GM12878 (cell line): ENCODE data around the gene PRG3. TPM values are rescaled to one million over a fixed set of nuclear protein-coding genes. Genes with fewer than 3 reads are reported as not detected.
A peak's percentile ranks its signal among the peaks of the same experiment; 100 is the strongest.

ENCODE experiments used
- ATAC-seq: fragments of 200-7000 bp; cut with Tn5 transposase; 3 replicates; pipeline ENCODE4 v1.9.1; 2020; ENCODE audit warnings: mild to moderate bottlenecking, moderate library complexity
- BruUV-seq: library from RNA; stranded (reverse); fragments of 400-500 nt; replicated peaks from 2 replicates; lab custom pipeline; 2021; lab: Mats Ljungman, UMichigan
- CTCF ChIA-PET: fragments of 300-600 bp; sonication (Branson Sonifier 250); formaldehyde crosslinking; extraction: SDS; loops from one replicate; lab custom pipeline; 2021; ENCODE audit warnings: inconsistent platforms; lab: Yijun Ruan, JAX
- POLR2A ChIA-PET: fragments of 350-600 bp; formaldehyde crosslinking; extraction: SDS; loops from one replicate; lab custom pipeline; 2021; ENCODE audit warnings: inconsistent platforms; lab: Charles Lee
- RAD21 ChIA-PET: fragments of 300-600 bp; sonication (Branson Sonifier 250); formaldehyde crosslinking; loops from one replicate; lab custom pipeline; 2023; ENCODE audit warnings: antibody characterized with exemption; ENCODE audit not compliant: unreplicated experiment; lab: Charles Lee
- SMC1A ChIA-PET: fragments of 300-600 bp; sonication (Branson Sonifier 250); formaldehyde crosslinking; loops from one replicate; lab custom pipeline; 2023; ENCODE audit not compliant: unreplicated experiment, uncharacterized antibody; lab: Charles Lee
- DNase-seq: peaks from one replicate; pipeline ENCODE4 v3.0.0-alpha.2; 2011; ENCODE audit warnings: low read depth, low spot score
- FAIRE-seq: peaks from 3 replicates; lab custom pipeline; 2011; peaks lifted over from hg19 to GRCh38; lab: Jason Lieb, UNC
- H2AFZ ChIP-seq: 2 replicates; pipeline ENCODE4 v1.6.0; 2011; ENCODE audit warnings: low read depth, low read length, control low read depth; ENCODE audit not compliant: control insufficient read depth
- H3K27ac ChIP-seq: 2 replicates; pipeline ENCODE4 v1.5.1; 2011; ENCODE audit warnings: control low read depth; ENCODE audit not compliant: control insufficient read depth, insufficient read depth
- H3K27me3 ChIP-seq, 2 experiments: replicated peaks in 1 of 2; 2 replicates each; pipeline versions ENCODE4 v1.6.0 to v1.6.1; 2011; ENCODE audit warnings: low read length in 1 of 2; ENCODE audit not compliant: control insufficient read depth in 2 of 2, insufficient read depth in 2 of 2
- H3K36me3 ChIP-seq, 2 experiments: 2 replicates each; pipeline ENCODE4 v1.5.1; 2011; ENCODE audit warnings: low read length in 1 of 2; ENCODE audit not compliant: control insufficient read depth in 2 of 2, insufficient read depth in 2 of 2
- H3K4me1 ChIP-seq: 2 replicates; pipeline ENCODE4 v1.6.1; 2011; ENCODE audit warnings: mild to moderate bottlenecking, low read length, moderate library complexity, mixed read lengths; ENCODE audit not compliant: control insufficient read depth, insufficient read depth
- H3K4me2 ChIP-seq: 2 replicates; pipeline ENCODE4 v1.6.0; 2011; ENCODE audit warnings: control low read depth; ENCODE audit not compliant: control insufficient read depth, insufficient read depth
- H3K4me3 ChIP-seq: fragments of 200-600 bp; sonication (generic); 2 replicates; pipeline ENCODE4 v1.5.1; 2016
- H3K79me2 ChIP-seq: 2 replicates; pipeline ENCODE4 v1.6.0; 2011; ENCODE audit warnings: low read length; ENCODE audit not compliant: control insufficient read depth, insufficient read depth
- H3K9ac ChIP-seq: 2 replicates; pipeline ENCODE4 v1.8.0; 2011; ENCODE audit warnings: low read length, control low read depth, mixed read lengths; ENCODE audit not compliant: control insufficient read depth, insufficient read depth
- H3K9me3 ChIP-seq: replicated peaks from 3 replicates; pipeline ENCODE4 v1.5.1; 2011; ENCODE audit warnings: mild to moderate bottlenecking, low read length; ENCODE audit not compliant: control insufficient read depth, insufficient read depth
- H4K20me1 ChIP-seq: 2 replicates; pipeline ENCODE4 v1.6.0; 2011; ENCODE audit not compliant: control insufficient read depth, insufficient read depth
- FOS ChIP-seq: IDR thresholded peaks from 3 replicates; pipeline ENCODE4 v1.6.1; 2011; ENCODE audit warnings: borderline replicate concordance; ENCODE audit not compliant: insufficient read length; ENCODE audit errors: extremely low read depth
- MLLT1 ChIP-seq: fragments of 450-650 bp; IDR thresholded peaks from 2 replicates; pipeline ENCODE4 v1.6.1; 2016; ENCODE audit warnings: mild to moderate bottlenecking
- POLR2AphosphoS5 ChIP-seq: IDR thresholded peaks from 2 replicates; pipeline ENCODE4 v1.6.1; 2011; ENCODE audit warnings: mild to moderate bottlenecking, low read length, inconsistent platforms
- SMC3 ChIP-seq: IDR thresholded peaks from 2 replicates; pipeline ENCODE4 v1.6.1; 2011; ENCODE audit warnings: low read length, improper control_type of control experiment, borderline replicate concordance
- STAT3 ChIP-seq: IDR thresholded peaks from 2 replicates; pipeline ENCODE4 v1.6.1; 2011; ENCODE audit warnings: low read depth, low read length, improper control_type of control experiment
- WGBS: methylation state at CpG from one replicate; pipeline ENCODE4 v1.1.6; 2016; ENCODE audit warnings: low lambda C conversion rate; ENCODE audit not compliant: insufficient replicate concordance, insufficient coverage; ENCODE audit errors: missing lambda C conversion rate; 5-methylcytosine and 5-hydroxymethylcytosine counted together
- in situ Hi-C: fragments of 300-500 bp; cut with MboI; formaldehyde crosslinking; loops from 9 replicates; pipeline ENCODE4 v1.14.3; 2018; ENCODE audit warnings: mixed read lengths
- intact Hi-C: fragments of 100-400 bp; cut with micrococcal nuclease; formaldehyde crosslinking; loops from one replicate; pipeline ENCODE4 v1.14.2; 2022; ENCODE audit not compliant: unreplicated experiment
- polyA plus RNA-seq, 11 experiments: library from polyadenylated mRNA; depleted of rRNA in 4 of 11; unstranded in 6 of 11; stranded (reverse) in 5 of 11; fragments of >200 nt; fragmentation: Nextera tagmentation in 4 of 11; fragmentation: Illumina TruSeq in 1 of 11; extraction: Ambion mirVana in 4 of 11; extraction: Trizol in 1 of 11; gene quantifications; 1 replicate in 1 of 11; 2 replicates in 10 of 11; pipeline versions ENCODE4 v1.2.1 to v1.2.3, GENCODE V29; 2011 to 2016; ENCODE audit warnings: inconsistent platforms in 2 of 11, missing spikeins in 2 of 11, low read depth in 1 of 11
- total RNA-seq, 4 experiments: library from RNA; depleted of rRNA in 3 of 4; stranded (reverse); fragments of >200 nt in 3 of 4; fragmentation: Illumina TruSeq in 1 of 4; extraction: Trizol in 1 of 4; gene quantifications; 2 replicates each; pipeline versions ENCODE4 v1.2.1 to v1.2.3, GENCODE V29; 2013 to 2021
- TF ChIP-seq, protein P1 (sequence below): fragments of 450-650 bp; IDR thresholded peaks from 2 replicates; pipeline ENCODE4 v1.6.1; 2016; ENCODE audit warnings: mild to moderate bottlenecking

The PRG3 gene
- total and polyA plus RNA-seq, 10 of the 15 experiments (the other 5 are each of a cell fraction or from before 2014, with no cell fraction given) = not detected

DNA sequence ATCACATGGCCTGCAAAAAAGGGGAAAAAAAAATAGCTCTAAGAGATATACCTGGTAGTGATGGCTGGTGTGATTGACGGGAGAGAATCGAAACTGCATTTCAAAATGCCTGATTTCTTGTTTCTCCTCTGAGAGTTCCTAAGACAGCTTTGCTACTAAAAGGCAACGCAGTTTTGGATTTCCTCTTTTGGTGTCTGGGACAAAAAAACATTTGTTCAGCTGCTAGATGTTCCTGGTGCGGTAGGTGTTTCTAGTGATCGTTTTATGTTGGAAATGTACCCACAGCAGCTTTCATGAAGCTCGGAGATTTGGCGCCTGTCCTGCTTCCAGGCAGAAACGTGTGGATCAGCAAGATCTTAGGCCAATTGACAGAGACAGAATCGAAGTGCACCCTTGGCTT is 24.7 kb downstream of the PRG3 start:
- intact Hi-C loops (no loop called here), in situ Hi-C loops (no loop called here)
- CTCF ChIA-PET = interaction anchor here (1.2 to 2.4 kb wide), 3 partner anchors 8 to 211 kb away, joined by 3 to 8 read pairs (median 3); partner anchors contain the start of gene UBE2L6
- no peaks in the 10 kb centered on the region for H3K4me1 ChIP-seq
- no peak overlapping the region for H3K4me3 ChIP-seq
- no peak for TF ChIP-seq STAT3
- TF ChIP-seq, protein P1, sequence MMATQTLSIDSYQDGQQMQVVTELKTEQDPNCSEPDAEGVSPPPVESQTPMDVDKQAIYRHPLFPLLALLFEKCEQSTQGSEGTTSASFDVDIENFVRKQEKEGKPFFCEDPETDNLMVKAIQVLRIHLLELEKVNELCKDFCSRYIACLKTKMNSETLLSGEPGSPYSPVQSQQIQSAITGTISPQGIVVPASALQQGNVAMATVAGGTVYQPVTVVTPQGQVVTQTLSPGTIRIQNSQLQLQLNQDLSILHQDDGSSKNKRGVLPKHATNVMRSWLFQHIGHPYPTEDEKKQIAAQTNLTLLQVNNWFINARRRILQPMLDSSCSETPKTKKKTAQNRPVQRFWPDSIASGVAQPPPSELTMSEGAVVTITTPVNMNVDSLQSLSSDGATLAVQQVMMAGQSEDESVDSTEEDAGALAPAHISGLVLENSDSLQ = peak; percentile 51; the same call in 1 of the 2 replicates
- no peaks in the 10 kb centered on the region for H3K36me3 ChIP-seq
- RAD21 ChIA-PET = interaction anchor here (1.1 kb wide), 1 partner anchor 11 kb away, joined by 3 read pairs; no protein-coding TSS in a partner anchor
- no peak overlapping the region for H3K27ac ChIP-seq
- no peak for DNase-seq
- BruUV-seq = no TSS peak
- ATAC-seq = no peak
- H3K79me2 ChIP-seq = no peaks in the 10 kb centered on the region
- WGBS = 19% methylated on average over 9 of the region's 9 CpGs
- H3K27me3 ChIP-seq = no peaks in the 10 kb centered on the region; a peak in 1 of 4 replicates
- H2AFZ ChIP-seq = no peak overlapping the region; the same call in 1 of the 2 replicates
- H4K20me1 ChIP-seq = no peaks in the 10 kb centered on the region
- SMC1A ChIA-PET = no interaction called here
- POLR2A ChIA-PET = interaction anchor here (1.2 kb wide), 1 partner anchor 69 kb away, joined by 4 read pairs; no protein-coding TSS in a partner anchor
- no peak for FAIRE-seq
- no peaks in the 10 kb centered on the region; the same call in 2 of the 3 replicates for H3K9me3 ChIP-seq
- no peak overlapping the region for H3K4me2 ChIP-seq
- H3K9ac ChIP-seq = no peak overlapping the region

DNA sequence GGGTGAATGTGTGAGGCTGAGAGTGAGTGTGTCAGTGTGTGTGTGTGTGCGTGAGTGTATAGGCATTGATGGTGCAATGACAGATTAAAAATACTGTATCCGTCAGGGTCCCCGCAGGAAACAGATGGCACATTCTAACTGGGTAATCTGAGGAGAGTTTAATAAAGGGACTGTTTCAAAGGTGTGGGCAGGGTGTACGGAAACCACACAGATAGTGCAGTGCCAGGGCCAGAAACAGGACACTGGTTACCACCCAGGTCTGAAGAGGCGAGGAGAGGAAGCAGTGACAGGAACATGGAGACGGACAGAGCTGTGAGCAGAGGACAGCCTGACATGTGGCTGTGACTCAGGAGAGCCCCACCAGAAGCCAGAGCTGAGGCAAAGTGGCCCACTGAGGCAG is 26.3 kb downstream of the PRG3 start:
- no peak overlapping the region for H3K4me2 ChIP-seq
- no peaks in the 10 kb centered on the region; a peak in 1 of 4 replicates for H3K27me3 ChIP-seq
- no peak overlapping the region for H2AFZ ChIP-seq
- FAIRE-seq (no peak), ATAC-seq (peak; percentile 29; the same call in 1 of the 3 replicates), DNase-seq (no peak)
- CTCF ChIA-PET = no interaction called here
- no peaks in the 10 kb centered on the region; the same call in 2 of the 3 replicates for H3K9me3 ChIP-seq
- H3K79me2 ChIP-seq = no peaks in the 10 kb centered on the region
- SMC1A ChIA-PET = no interaction called here
- H3K27ac ChIP-seq = no peak overlapping the region
- WGBS = 32% methylated on average over 6 of the region's 6 CpGs
- RAD21 ChIA-PET = no interaction called here
- no peaks in the 10 kb centered on the region for H4K20me1 ChIP-seq
- H3K4me3 ChIP-seq = no peak overlapping the region
- in situ Hi-C loops = no loop called here
- POLR2A ChIA-PET = no interaction called here
- no peaks in the 10 kb centered on the region for H3K36me3 ChIP-seq
- no peaks in the 10 kb centered on the region for H3K4me1 ChIP-seq
- no TSS peak for BruUV-seq
- TF ChIP-seq MLLT1 = no peak
- no peak for TF ChIP-seq POLR2AphosphoS5
- no peak for TF ChIP-seq FOS
- no peak for TF ChIP-seq SMC3
- intact Hi-C loops = no loop called here
- no peak overlapping the region for H3K9ac ChIP-seq
